Measurements from ENCODE around the gene USP31. TPM values are rescaled to one million over a fixed set of nuclear protein-coding genes. Genes with fewer than 3 reads are reported as not detected.

USP31 gene
- total and polyA plus RNA-seq, 2 donors, result 2.6 to 3.7 TPM

- 92% methylated on average over 7 of the region's 7 CpGs for WGBS
- Histone ChIP-seq H3K4me3 (ENCODE audit: low read length in 2 of 2) (no peak overlapping the region), H3K4me1 (ENCODE audit: control insufficient read depth in 2 of 2, insufficient read depth in 2 of 2, low read length in 2 of 2) (peaks cover 3 to 12% of the 10 kb centered on the region in 2 donors), H3K27ac (ENCODE audit: low read depth in 1 of 2, low read length in 1 of 2) (peak overlapping the region; percentile 24 to 54), H3K36me3 (ENCODE audit: control insufficient read depth in 2 of 2, insufficient read depth in 2 of 2, low read length in 1 of 2) (no peaks in the 10 kb centered on the region), H3K27me3 (ENCODE audit: control insufficient read depth in 2 of 2, insufficient read depth in 1 of 2, low read length in 1 of 2) (no peaks in the 10 kb centered on the region), H3K9me3 (ENCODE audit: control insufficient read depth in 2 of 2, insufficient read depth in 1 of 2, low read length in 1 of 2) (no peaks in the 10 kb centered on the region)
- DNase-seq (ENCODE audit: low read depth in 6 of 9, low spot score in 9 of 9), result no peak
Measured at GRCh38 chr16:23141959-23142740, 7.1 kb downstream of the USP31 start.

GRCh38 chr16:23141500-23141899, 7.8 kb downstream of the USP31 start:
- Histone ChIP-seq H3K27ac (ENCODE audit: low read depth in 1 of 2, low read length in 1 of 2) (no peak overlapping the region), H3K4me1 (ENCODE audit: control insufficient read depth in 2 of 2, insufficient read depth in 2 of 2, low read length in 2 of 2) (peaks cover 3 to 12% of the 10 kb centered on the region in 2 donors), H3K4me3 (ENCODE audit: low read length in 2 of 2) (no peak overlapping the region), H3K36me3 (ENCODE audit: control insufficient read depth in 2 of 2, insufficient read depth in 2 of 2, low read length in 1 of 2) (no peaks in the 10 kb centered on the region), H3K9me3 (ENCODE audit: control insufficient read depth in 2 of 2, insufficient read depth in 1 of 2, low read length in 1 of 2) (no peaks in the 10 kb centered on the region), H3K27me3 (ENCODE audit: control insufficient read depth in 2 of 2, insufficient read depth in 1 of 2, low read length in 1 of 2) (no peaks in the 10 kb centered on the region)
- 95% methylated on average over 6 of the region's 6 CpGs for WGBS
- DNase-seq (ENCODE audit: low read depth in 6 of 9, low spot score in 9 of 9), result no peak

GRCh38 chr16:23141033-23141432, 8.2 kb downstream of the USP31 start:
- Histone ChIP-seq H3K9me3 (ENCODE audit: control insufficient read depth in 2 of 2, insufficient read depth in 1 of 2, low read length in 1 of 2) (no peaks in the 10 kb centered on the region), H3K36me3 (ENCODE audit: control insufficient read depth in 2 of 2, insufficient read depth in 2 of 2, low read length in 1 of 2) (no peaks in the 10 kb centered on the region), H3K27ac (ENCODE audit: low read depth in 1 of 2, low read length in 1 of 2) (no peak overlapping the region), H3K4me3 (ENCODE audit: low read length in 2 of 2) (no peak overlapping the region), H3K27me3 (ENCODE audit: control insufficient read depth in 2 of 2, insufficient read depth in 1 of 2, low read length in 1 of 2) (no peaks in the 10 kb centered on the region), H3K4me1 (ENCODE audit: control insufficient read depth in 2 of 2, insufficient read depth in 2 of 2, low read length in 2 of 2) (peaks cover 3 to 12% of the 10 kb centered on the region in 2 donors)
- 97% methylated on average over 3 of the region's 3 CpGs for WGBS
- DNase-seq (ENCODE audit: low read depth in 6 of 9, low spot score in 9 of 9), result no peak

GRCh38 chr16:23140107-23140506, 9.1 kb downstream of the USP31 start:
- H3K27me3 ChIP-seq (ENCODE audit: control insufficient read depth in 2 of 2, insufficient read depth in 1 of 2, low read length in 1 of 2), result no peaks in the 10 kb centered on the region
- peaks cover 3 to 7% of the 10 kb centered on the region in 2 donors for H3K4me1 ChIP-seq (ENCODE audit: control insufficient read depth in 2 of 2, insufficient read depth in 2 of 2, low read length in 2 of 2)
- DNase-seq (ENCODE audit: low read depth in 6 of 9, low spot score in 9 of 9), result no peak
- H3K36me3 ChIP-seq (ENCODE audit: control insufficient read depth in 2 of 2, insufficient read depth in 2 of 2, low read length in 1 of 2), result no peaks in the 10 kb centered on the region
- H3K27ac ChIP-seq (ENCODE audit: low read depth in 1 of 2, low read length in 1 of 2), result no peak overlapping the region
- H3K9me3 ChIP-seq (ENCODE audit: control insufficient read depth in 2 of 2, insufficient read depth in 1 of 2, low read length in 1 of 2), result no peaks in the 10 kb centered on the region
- H3K4me3 ChIP-seq (ENCODE audit: low read length in 2 of 2), result no peak overlapping the region
- WGBS, result 93% methylated on average over 2 of the region's 2 CpGs

- no peak overlapping the region for H3K27ac ChIP-seq (ENCODE audit: low read depth in 1 of 2, low read length in 1 of 2)
Measured at GRCh38 chr16:23137818-23138217, 11.4 kb downstream of the USP31 start.

GRCh38 chr16:23137256-23137655, 12.0 kb downstream of the USP31 start:
- Histone ChIP-seq H3K27me3 (ENCODE audit: control insufficient read depth in 2 of 2, insufficient read depth in 1 of 2, low read length in 1 of 2) (no peaks in the 10 kb centered on the region), H3K4me3 (ENCODE audit: low read length in 2 of 2) (no peak overlapping the region), H3K27ac (ENCODE audit: low read depth in 1 of 2, low read length in 1 of 2) (no peak overlapping the region), H3K4me1 (ENCODE audit: control insufficient read depth in 2 of 2, insufficient read depth in 2 of 2, low read length in 2 of 2) (peaks cover 0 to 1% of the 10 kb centered on the region in 2 donors), H3K9me3 (ENCODE audit: control insufficient read depth in 2 of 2, insufficient read depth in 1 of 2, low read length in 1 of 2) (no peaks in the 10 kb centered on the region), H3K36me3 (ENCODE audit: control insufficient read depth in 2 of 2, insufficient read depth in 2 of 2, low read length in 1 of 2) (no peaks in the 10 kb centered on the region)
- WGBS, result 96% methylated on average over 2 of the region's 2 CpGs
- DNase-seq (ENCODE audit: low read depth in 6 of 9, low spot score in 9 of 9), result no peak

More at GRCh38 chr16:23137818-23138217, 11.4 kb downstream of the USP31 start:
- DNase-seq (ENCODE audit: low read depth in 6 of 9, low spot score in 9 of 9), result no peak
- H3K27me3 ChIP-seq (ENCODE audit: control insufficient read depth in 2 of 2, insufficient read depth in 1 of 2, low read length in 1 of 2), result no peaks in the 10 kb centered on the region
- H3K9me3 ChIP-seq (ENCODE audit: control insufficient read depth in 2 of 2, insufficient read depth in 1 of 2, low read length in 1 of 2), result no peaks in the 10 kb centered on the region
- H3K4me3 ChIP-seq (ENCODE audit: low read length in 2 of 2), result no peak overlapping the region
- no peaks in the 10 kb centered on the region for H3K36me3 ChIP-seq (ENCODE audit: control insufficient read depth in 2 of 2, insufficient read depth in 2 of 2, low read length in 1 of 2)
- WGBS, result 90% methylated on average over 5 of the region's 5 CpGs
- H3K4me1 ChIP-seq (ENCODE audit: control insufficient read depth in 2 of 2, insufficient read depth in 2 of 2, low read length in 2 of 2), result peaks cover 0 to 4% of the 10 kb centered on the region in 2 donors

GRCh38 chr16:23134274-23134673, 15.0 kb downstream of the USP31 start:
- Histone ChIP-seq H3K36me3 (ENCODE audit: control insufficient read depth in 2 of 2, insufficient read depth in 2 of 2, low read length in 1 of 2) (no peaks in the 10 kb centered on the region), H3K27me3 (ENCODE audit: control insufficient read depth in 2 of 2, insufficient read depth in 1 of 2, low read length in 1 of 2) (no peaks in the 10 kb centered on the region), H3K9me3 (ENCODE audit: control insufficient read depth in 2 of 2, insufficient read depth in 1 of 2, low read length in 1 of 2) (no peaks in the 10 kb centered on the region), H3K4me1 (ENCODE audit: control insufficient read depth in 2 of 2, insufficient read depth in 2 of 2, low read length in 2 of 2) (no peaks in the 10 kb centered on the region), H3K4me3 (ENCODE audit: low read length in 2 of 2) (no peak overlapping the region), H3K27ac (ENCODE audit: low read depth in 1 of 2, low read length in 1 of 2) (no peak overlapping the region)
- DNase-seq (ENCODE audit: low read depth in 6 of 9, low spot score in 9 of 9), result no peak
- 70% methylated on average over 3 of the region's 3 CpGs for WGBS

GRCh38 chr16:23132775-23133463, 16.3 kb downstream of the USP31 start:
- peak overlapping the region in 1 of 2 donors; percentile 36 for H3K27ac ChIP-seq (ENCODE audit: low read depth in 1 of 2, low read length in 1 of 2)
- H3K4me3 ChIP-seq (ENCODE audit: low read length in 2 of 2), result no peak overlapping the region
- 84% methylated on average over 11 of the region's 11 CpGs for WGBS

GRCh38 chr16:23131931-23132621, 17.2 kb downstream of the USP31 start:
- no peak overlapping the region for H3K4me3 ChIP-seq (ENCODE audit: low read length in 2 of 2)
- no peak for DNase-seq (ENCODE audit: low read depth in 6 of 9, low spot score in 9 of 9)
- no peaks in the 10 kb centered on the region for H3K9me3 ChIP-seq (ENCODE audit: control insufficient read depth in 2 of 2, insufficient read depth in 1 of 2, low read length in 1 of 2)
- peak overlapping the region in 1 of 2 donors; percentile 36 for H3K27ac ChIP-seq (ENCODE audit: low read depth in 1 of 2, low read length in 1 of 2)
- H3K36me3 ChIP-seq (ENCODE audit: control insufficient read depth in 2 of 2, insufficient read depth in 2 of 2, low read length in 1 of 2), result no peaks in the 10 kb centered on the region
- H3K4me1 ChIP-seq (ENCODE audit: control insufficient read depth in 2 of 2, insufficient read depth in 2 of 2, low read length in 2 of 2), result no peaks in the 10 kb centered on the region
- H3K27me3 ChIP-seq (ENCODE audit: control insufficient read depth in 2 of 2, insufficient read depth in 1 of 2, low read length in 1 of 2), result no peaks in the 10 kb centered on the region
- 76% methylated on average over 7 of the region's 7 CpGs for WGBS

More at GRCh38 chr16:23132775-23133463, 16.3 kb downstream of the USP31 start:
- no peaks in the 10 kb centered on the region for H3K9me3 ChIP-seq (ENCODE audit: control insufficient read depth in 2 of 2, insufficient read depth in 1 of 2, low read length in 1 of 2)
- H3K4me1 ChIP-seq (ENCODE audit: control insufficient read depth in 2 of 2, insufficient read depth in 2 of 2, low read length in 2 of 2), result no peaks in the 10 kb centered on the region
- DNase-seq (ENCODE audit: low read depth in 6 of 9, low spot score in 9 of 9), result no peak
- no peaks in the 10 kb centered on the region for H3K27me3 ChIP-seq (ENCODE audit: control insufficient read depth in 2 of 2, insufficient read depth in 1 of 2, low read length in 1 of 2)
- no peaks in the 10 kb centered on the region for H3K36me3 ChIP-seq (ENCODE audit: control insufficient read depth in 2 of 2, insufficient read depth in 2 of 2, low read length in 1 of 2)

Data from thymus (tissue), 11 donors.